ENCODE results near the gene CAMK2D. TPM values are rescaled to one million over a fixed set of nuclear protein-coding genes. Genes with fewer than 3 reads are reported as not detected.

CAMK2D gene
- total RNA-seq, 1 donor from 2014 or later, result 50.3 TPM

DNA sequence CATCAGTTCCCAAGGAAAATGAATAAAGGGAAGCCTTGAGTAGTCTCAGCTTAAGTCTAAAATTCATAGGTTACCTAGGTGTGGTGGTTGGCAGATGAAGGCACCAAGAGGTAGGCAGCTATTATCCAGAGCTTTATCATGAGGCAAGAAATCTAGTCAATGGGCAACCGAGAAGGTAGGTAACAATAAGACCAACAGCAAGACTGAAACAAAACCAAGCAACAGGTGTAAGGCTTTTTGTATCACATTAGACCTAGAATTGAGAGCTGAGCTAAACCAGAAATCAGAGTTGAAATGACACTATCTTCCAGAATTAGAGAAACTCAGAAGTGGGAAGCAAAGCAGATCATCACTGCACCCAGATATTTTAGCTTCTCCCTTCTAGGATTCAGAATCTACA is 117.1 kb downstream of the CAMK2D start:
- H3K4me3 ChIP-seq, result no peak overlapping the region
- H3K9me3 ChIP-seq, result no peaks in the 10 kb centered on the region
- peaks cover 19% of the 10 kb centered on the region for H3K4me1 ChIP-seq
- H3K27me3 ChIP-seq, result no peaks in the 10 kb centered on the region
- H3K27ac ChIP-seq, result no peak overlapping the region
- TF ChIP-seq, protein P1, sequence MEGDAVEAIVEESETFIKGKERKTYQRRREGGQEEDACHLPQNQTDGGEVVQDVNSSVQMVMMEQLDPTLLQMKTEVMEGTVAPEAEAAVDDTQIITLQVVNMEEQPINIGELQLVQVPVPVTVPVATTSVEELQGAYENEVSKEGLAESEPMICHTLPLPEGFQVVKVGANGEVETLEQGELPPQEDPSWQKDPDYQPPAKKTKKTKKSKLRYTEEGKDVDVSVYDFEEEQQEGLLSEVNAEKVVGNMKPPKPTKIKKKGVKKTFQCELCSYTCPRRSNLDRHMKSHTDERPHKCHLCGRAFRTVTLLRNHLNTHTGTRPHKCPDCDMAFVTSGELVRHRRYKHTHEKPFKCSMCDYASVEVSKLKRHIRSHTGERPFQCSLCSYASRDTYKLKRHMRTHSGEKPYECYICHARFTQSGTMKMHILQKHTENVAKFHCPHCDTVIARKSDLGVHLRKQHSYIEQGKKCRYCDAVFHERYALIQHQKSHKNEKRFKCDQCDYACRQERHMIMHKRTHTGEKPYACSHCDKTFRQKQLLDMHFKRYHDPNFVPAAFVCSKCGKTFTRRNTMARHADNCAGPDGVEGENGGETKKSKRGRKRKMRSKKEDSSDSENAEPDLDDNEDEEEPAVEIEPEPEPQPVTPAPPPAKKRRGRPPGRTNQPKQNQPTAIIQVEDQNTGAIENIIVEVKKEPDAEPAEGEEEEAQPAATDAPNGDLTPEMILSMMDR (IDR thresholded peaks at IDR 0.05), result no peak
- TF ChIP-seq POLR2AphosphoS5 (IDR thresholded peaks at IDR 0.05; ENCODE audit: insufficient read depth in 1 of 2, low read depth in 1 of 2) (no peak), POLR2A (IDR thresholded peaks at IDR 0.05) (no peak)
- DNase-seq (ENCODE audit: extremely low spot score in 2 of 2), result no peak
- intact Hi-C loops (cut with DNase I), result no loop called here
- H3K36me3 ChIP-seq, result no peaks in the 10 kb centered on the region

DNA sequence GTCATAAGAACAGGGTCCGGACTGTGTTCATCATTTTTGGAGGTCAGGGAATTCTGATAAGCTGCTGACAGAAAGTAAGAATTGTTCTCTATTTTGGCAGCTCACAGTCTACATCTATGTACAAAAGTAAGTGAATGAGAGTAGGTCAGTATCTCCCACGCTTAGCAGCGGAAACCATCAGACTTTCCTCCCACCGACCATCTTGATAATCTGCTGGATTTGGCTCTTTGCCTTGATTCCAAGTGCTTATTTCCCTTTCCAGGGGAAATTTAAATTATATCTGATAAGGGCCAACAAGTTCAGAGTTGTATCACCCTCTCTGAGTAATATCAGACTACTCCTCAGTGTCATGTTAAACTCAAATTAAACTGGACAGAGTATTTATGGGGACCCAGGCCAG is 118.0 kb downstream of the CAMK2D start:
- no peak for DNase-seq (ENCODE audit: extremely low spot score in 2 of 2)
- H3K36me3 ChIP-seq, result no peaks in the 10 kb centered on the region
- no peak overlapping the region for H3K4me3 ChIP-seq
- H3K9me3 ChIP-seq, result no peaks in the 10 kb centered on the region
- no peak overlapping the region for H3K27ac ChIP-seq
- intact Hi-C loops (cut with DNase I), result no loop called here
- peaks cover 19% of the 10 kb centered on the region for H3K4me1 ChIP-seq
- H3K27me3 ChIP-seq, result no peaks in the 10 kb centered on the region
- TF ChIP-seq POLR2AphosphoS5 (IDR thresholded peaks at IDR 0.05; ENCODE audit: insufficient read depth in 1 of 2, low read depth in 1 of 2) (no peak), POLR2A (IDR thresholded peaks at IDR 0.05) (no peak)
- TF ChIP-seq, protein P1 (IDR thresholded peaks at IDR 0.05), result no peak

DNA sequence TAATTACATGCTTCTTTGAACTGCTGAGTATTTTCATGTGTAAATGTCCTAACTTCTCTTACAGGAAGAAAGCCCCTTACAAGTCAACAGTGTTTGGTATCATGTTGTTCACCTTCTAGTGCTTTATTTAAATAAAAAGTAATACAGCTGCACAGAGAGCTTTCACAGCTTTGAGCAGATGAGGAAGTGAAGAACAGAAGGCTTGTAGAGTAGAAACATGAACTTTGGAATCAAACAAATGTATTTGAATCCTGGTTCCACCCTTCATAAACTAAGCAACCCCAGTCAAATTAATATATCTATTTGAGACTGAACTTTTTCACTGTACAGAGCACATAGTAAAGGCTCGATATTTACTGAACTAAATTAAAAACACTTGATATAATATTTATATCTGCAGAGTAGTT is 120.5 kb downstream of the CAMK2D start:
- Histone ChIP-seq H3K4me3 (no peak overlapping the region), H3K9me3 (no peaks in the 10 kb centered on the region), H3K27me3 (no peaks in the 10 kb centered on the region), H3K27ac (no peak overlapping the region), H3K36me3 (no peaks in the 10 kb centered on the region), H3K4me1 (peaks cover 25% of the 10 kb centered on the region)
- DNase-seq (ENCODE audit: extremely low spot score in 2 of 2), result no peak
- TF ChIP-seq, protein P1 (IDR thresholded peaks at IDR 0.05), result no peak
- no peak for TF ChIP-seq POLR2AphosphoS5 (IDR thresholded peaks at IDR 0.05; ENCODE audit: insufficient read depth in 1 of 2, low read depth in 1 of 2)
- TF ChIP-seq POLR2A (IDR thresholded peaks at IDR 0.05), result no peak
- intact Hi-C loops (cut with DNase I), result no loop called here

DNA sequence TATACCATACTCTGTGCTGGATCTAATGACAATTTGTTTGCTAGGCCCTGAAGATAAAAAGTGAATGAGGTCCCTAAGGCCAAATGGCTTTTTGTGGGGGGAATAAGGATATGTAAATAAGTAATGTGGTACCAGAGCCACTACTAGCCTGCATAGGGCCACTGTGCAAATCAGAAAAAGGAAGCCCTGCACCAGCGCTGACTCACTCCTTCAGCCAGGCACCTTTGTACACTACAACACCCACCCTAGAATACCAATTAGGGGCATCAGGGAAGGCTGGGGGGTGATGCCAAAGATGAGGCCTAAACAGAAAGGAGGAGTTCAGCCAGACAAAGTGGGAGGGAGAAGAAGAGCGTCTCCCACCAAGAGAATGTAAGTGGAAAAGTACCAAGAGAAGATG is 122.2 kb downstream of the CAMK2D start:
- Histone ChIP-seq H3K4me3 (no peak overlapping the region), H3K27me3 (no peaks in the 10 kb centered on the region), H3K36me3 (no peaks in the 10 kb centered on the region), H3K4me1 (peaks cover 15% of the 10 kb centered on the region), H3K27ac (no peak overlapping the region), H3K9me3 (no peaks in the 10 kb centered on the region)
- intact Hi-C loops (cut with DNase I), result no loop called here
- no peak for DNase-seq (ENCODE audit: extremely low spot score in 2 of 2)
- TF ChIP-seq, protein P1 (IDR thresholded peaks at IDR 0.05), result no peak
- TF ChIP-seq POLR2AphosphoS5 (IDR thresholded peaks at IDR 0.05; ENCODE audit: insufficient read depth in 1 of 2, low read depth in 1 of 2), result no peak
- no peak for TF ChIP-seq POLR2A (IDR thresholded peaks at IDR 0.05)

DNA sequence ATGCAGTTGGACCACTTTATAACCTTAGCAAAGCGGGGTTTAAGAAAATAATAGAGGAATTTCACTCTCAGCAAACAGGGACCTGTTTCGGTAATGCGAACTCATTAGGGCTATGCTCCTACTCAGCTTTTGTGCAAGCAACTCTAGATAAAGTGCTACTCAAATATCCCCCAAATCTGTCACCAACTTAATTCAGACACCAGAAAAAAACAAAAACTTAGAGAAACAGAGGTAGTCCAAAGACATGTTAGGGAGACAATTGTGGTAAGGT is 123.0 kb downstream of the CAMK2D start:
- H3K27ac ChIP-seq, result no peak overlapping the region

More for the DNA sequence above, 123.0 kb downstream of the CAMK2D start:
- H3K4me1 ChIP-seq, result peaks cover 18% of the 10 kb centered on the region
- intact Hi-C loops (cut with DNase I), result no loop called here
- TF ChIP-seq, protein P1 (IDR thresholded peaks at IDR 0.05), result no peak
- TF ChIP-seq POLR2AphosphoS5 (IDR thresholded peaks at IDR 0.05; ENCODE audit: insufficient read depth in 1 of 2, low read depth in 1 of 2) (no peak), POLR2A (IDR thresholded peaks at IDR 0.05) (no peak)
- H3K36me3 ChIP-seq, result no peaks in the 10 kb centered on the region
- no peaks in the 10 kb centered on the region for H3K27me3 ChIP-seq
- no peaks in the 10 kb centered on the region for H3K9me3 ChIP-seq
- no peak overlapping the region for H3K4me3 ChIP-seq
- no peak for DNase-seq (ENCODE audit: extremely low spot score in 2 of 2)
